GM12873 (cell line): Measurements from ENCODE around the gene FURIN.

Source experiments
- TF ChIP-seq, protein P1 (sequence below): IDR thresholded peaks from 2 replicates; pipeline ENCODE4 v1.5.1; 2012; ENCODE audit warnings: low read depth, mild to moderate bottlenecking, moderate library complexity, low read length, control low read depth; ENCODE audit not compliant: insufficient read depth; ENCODE audit errors: missing control alignments

The FURIN gene

DNA sequence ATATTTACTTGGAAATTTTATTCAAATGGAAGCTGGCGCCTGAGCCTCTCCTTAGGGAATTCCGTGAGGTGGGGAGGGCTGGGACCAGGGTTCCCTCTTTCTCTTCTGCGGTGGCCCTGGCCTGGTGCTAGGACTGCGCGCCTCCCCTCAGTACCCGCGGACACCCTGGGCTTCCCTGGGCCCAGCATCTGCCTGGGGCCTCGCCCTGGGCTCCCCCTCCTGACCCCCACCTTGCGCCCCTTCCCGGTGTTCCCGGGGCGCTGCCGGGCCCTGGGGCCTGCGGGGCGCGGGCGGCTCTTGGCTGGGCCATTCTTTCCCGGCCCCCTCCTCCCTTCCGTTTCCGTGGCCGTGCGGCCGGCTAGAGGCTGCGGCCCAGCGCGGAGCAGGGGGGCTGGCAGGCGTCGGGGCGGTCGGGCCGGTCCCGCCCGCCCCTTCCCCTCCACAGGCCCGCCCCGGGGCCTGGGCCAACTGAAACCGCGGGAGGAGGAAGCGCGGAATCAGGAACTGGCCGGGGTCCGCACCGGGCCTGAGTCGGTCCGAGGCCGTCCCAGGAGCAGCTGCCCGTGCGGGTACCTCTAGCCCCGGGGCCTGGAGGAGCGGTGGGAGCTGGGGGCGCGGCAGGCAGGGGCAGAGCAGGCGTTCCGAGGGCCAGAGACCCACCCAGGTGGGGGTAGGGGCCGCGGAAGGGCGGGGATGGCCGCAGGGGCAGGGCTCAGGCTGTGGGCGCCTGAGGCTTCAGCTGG lies 15.8 kb downstream of the FURIN start, which contains the start of gene FES:
Gene FES, plus strand, starts transcription at position 529 of the 743 bp plus-strand sequence. CDS start 542 bp downstream, outside the sequence.
- TF ChIP-seq, protein P1, sequence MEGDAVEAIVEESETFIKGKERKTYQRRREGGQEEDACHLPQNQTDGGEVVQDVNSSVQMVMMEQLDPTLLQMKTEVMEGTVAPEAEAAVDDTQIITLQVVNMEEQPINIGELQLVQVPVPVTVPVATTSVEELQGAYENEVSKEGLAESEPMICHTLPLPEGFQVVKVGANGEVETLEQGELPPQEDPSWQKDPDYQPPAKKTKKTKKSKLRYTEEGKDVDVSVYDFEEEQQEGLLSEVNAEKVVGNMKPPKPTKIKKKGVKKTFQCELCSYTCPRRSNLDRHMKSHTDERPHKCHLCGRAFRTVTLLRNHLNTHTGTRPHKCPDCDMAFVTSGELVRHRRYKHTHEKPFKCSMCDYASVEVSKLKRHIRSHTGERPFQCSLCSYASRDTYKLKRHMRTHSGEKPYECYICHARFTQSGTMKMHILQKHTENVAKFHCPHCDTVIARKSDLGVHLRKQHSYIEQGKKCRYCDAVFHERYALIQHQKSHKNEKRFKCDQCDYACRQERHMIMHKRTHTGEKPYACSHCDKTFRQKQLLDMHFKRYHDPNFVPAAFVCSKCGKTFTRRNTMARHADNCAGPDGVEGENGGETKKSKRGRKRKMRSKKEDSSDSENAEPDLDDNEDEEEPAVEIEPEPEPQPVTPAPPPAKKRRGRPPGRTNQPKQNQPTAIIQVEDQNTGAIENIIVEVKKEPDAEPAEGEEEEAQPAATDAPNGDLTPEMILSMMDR, result no peak

DNA sequence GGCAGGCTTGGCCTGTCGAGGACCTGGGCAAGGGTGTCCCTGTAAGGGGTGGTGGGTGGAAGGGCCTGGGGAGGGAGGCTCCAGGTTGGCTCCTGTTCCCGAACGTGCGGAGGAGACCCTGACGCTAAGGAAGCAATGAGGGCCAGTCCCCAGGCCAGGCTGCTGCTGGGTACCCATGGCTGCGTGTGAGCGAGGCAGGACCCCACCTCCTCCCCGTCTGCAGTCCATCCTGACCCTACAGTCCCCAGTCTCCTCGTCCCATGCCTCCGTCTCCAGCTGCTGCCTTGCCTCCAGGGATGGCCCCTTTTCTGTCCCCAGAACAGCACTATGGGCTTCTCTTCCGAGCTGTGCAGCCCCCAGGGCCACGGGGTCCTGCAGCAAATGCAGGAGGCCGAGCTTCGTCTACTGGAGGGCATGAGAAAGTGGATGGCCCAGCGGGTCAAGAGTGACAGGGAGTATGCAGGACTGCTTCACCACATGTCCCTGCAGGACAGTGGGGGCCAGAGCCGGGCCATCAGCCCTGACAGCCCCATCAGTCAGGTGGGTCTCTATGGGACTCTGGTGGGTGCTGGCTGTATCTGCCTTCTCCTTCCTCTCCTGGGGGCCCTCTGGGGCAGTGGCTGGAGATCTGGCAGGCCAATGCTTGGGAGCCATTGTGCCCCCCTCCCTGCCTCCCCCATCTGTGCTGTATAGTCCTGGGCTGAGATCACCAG lies 16.5 kb downstream of the FURIN start:
- TF ChIP-seq, protein P1, result no peak

DNA sequence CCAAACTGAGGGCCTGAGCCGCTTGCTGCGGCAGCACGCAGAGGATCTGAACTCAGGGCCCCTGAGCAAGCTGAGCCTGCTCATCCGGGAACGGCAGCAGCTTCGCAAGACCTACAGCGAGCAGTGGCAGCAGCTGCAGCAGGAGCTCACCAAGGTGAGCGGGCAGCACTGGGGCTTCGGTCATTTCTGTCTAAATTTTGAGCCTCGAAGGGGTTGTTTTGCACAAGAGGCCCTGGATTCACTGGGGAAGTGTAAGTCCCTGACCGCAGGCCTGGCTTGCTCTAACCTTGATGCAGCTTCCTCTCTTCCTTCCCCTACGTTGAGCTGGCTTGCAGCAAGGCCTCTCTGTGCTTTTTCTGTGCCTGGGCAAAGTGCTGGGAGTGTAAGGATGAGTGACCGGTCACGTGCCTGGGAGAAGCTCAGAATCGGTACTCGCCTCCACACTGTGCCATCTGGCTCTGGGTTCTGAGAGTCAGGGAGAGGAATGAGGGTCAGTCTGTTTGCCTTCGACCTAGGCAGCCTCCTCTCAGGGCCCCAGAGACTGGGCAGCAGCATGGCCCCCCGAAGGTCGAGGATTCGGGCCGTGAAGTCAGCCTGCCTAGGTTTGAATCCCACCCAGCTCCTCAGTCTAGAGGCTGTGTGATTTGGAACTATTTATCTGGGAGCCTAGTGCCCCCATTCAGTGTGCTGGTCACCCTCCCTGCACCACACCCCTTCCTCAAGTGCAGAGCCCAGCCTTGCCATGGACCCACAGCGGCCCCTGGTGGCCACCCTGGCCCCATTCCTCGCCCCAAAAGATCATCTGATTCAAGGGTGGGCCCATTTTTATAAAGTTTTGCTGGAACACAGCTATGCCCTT lies 17.3 kb downstream of the FURIN start:
- TF ChIP-seq, protein P1, result peak; percentile 98

DNA sequence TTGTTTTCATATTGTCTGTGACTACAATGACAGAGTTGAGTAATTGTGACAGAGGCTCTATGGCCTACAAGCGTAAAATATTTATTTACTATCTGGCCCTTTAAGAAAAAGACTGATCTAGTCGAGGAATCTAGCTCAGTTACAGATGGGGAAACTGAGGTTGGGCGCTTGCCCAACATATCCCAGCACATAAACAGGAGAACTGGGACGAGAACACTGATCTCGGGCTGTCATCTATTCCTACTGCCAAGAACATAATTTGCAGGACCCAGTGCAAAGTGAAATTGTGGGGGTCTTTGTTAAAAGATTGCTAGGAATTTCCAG lies 17.9 kb downstream of the FURIN start:
- TF ChIP-seq, protein P1, result no peak

DNA sequence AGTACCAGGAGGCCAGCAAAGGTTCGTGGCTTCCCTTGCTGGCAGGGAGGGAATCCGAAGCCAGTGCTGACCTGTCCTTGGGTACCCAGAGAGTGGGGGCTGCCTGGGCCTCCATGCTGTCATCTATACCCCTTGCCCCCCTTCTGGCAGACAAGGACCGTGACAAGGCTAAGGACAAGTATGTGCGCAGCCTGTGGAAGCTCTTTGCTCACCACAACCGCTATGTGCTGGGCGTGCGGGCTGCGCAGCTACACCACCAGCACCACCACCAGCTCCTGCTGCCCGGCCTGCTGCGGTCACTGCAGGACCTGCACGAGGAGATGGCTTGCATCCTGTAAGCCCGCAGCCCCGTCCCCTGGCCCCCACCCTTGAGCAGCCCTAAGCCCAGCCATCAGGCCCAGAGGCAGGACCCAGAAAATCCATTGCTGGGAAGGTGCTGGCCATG lies 18.7 kb downstream of the FURIN start:
- TF ChIP-seq, protein P1, result no peak

DNA sequence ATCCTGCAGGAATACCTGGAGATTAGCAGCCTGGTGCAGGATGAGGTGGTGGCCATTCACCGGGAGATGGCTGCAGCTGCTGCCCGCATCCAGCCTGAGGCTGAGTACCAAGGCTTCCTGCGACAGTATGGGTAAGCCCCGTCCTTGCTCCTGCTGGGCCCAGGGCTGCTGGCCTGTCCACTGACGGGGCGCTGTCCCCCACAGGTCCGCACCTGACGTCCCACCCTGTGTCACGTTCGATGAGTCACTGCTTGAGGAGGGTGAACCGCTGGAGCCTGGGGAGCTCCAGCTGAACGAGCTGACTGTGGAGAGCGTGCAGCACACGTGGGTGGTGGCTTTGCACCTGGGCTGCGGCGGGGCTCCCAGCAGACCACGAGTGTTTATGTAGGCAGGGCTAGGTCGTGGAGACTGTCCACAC lies 20.9 kb downstream of the FURIN start:
- TF ChIP-seq, protein P1, result no peak
